Measurements from ENCODE around the gene TNFAIP3. TPM values are rescaled to one million over a fixed set of nuclear protein-coding genes. Genes with fewer than 3 reads are reported as not detected.
"Not testable (repeated sequence)": the region's sequence is repeated elsewhere in the genome, so short reads cannot be mapped to it uniquely, and the experiment has no call there.

TNFAIP3 gene
- total RNA-seq, 1 experiment from 2014 or later, result 0.75 TPM

DNA sequence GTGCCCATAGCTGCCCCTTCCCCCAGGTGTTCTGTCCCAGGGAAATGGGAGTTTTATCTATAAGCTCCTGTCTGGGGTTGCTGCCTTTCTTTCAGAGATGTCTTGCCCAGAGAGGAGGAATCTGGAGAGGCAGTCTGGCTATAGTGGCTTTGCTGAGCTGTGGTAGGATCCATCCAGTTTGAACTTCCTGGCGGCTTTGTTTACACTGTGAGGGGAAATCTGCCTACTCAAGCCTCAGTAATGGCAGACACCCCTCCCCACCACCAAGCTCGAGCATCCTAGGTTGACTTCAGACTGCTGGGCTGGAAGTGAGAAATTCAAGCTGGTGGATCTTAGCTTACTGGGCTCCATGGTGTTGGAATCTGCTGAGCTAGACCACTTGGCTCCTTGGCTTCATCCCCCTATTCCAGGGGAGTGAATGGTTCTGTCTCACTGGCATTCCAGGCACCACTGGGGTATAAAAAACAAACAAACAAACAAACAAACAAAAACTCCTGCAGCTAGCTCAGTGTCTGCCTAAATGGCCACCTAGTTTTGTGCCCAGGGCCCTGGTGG lies 24.0 kb downstream of the TNFAIP3 start:
- no peak for DNase-seq (ENCODE audit: low spot score)
- in situ Hi-C loops (cut with HindIII; ENCODE audit: low sequenced_read_pairs), result no loop called here

DNA sequence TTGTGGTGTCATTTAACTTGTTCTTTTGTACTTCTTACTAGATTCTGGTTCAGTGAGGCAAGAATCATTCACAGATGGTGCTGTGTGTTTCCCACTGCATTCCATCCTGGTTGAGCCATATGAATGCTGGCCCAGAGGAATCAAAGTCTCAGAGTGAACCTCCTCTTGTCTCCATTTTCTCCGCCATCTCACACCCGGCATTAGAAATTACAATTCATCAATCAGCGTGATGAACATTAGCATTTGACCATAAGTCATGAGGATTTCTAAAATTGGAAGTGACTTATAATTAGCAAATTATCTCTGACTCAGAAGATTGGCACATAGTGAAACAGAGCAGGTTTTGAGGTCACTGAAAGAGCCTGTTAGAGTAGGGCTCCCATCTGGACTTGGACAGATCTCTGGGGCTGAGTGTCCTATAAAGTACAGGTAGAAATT lies 25.2 kb downstream of the TNFAIP3 start:
- in situ Hi-C loops (cut with HindIII; ENCODE audit: low sequenced_read_pairs), result no loop called here
- no peak for DNase-seq (ENCODE audit: low spot score)

- in situ Hi-C loops (cut with HindIII; ENCODE audit: low sequenced_read_pairs), result no loop called here
- no peak for DNase-seq (ENCODE audit: low spot score)
Observed at GRCh38 chr6:137893181-137893580, 26.1 kb downstream of the TNFAIP3 start.

DNA sequence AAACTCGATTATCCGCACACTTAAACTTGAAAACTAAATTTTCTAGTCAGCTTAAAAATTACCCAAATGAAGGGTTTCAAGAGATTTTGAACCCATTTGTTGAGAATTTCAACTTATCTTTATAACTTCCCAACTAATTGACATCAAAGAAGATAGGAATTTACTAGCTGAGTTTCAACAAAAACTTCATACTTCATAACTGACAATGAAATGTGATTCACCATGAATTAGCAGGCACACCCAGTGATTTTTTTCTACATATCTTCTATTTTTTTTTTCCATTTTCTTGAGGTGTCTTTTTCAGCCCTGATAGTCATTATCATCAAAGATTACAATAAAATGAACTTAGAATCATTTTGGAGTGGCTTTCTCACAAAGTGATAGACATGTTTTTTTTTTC lies 26.7 kb downstream of the TNFAIP3 start:
- in situ Hi-C loops (cut with HindIII; ENCODE audit: low sequenced_read_pairs), result no loop called here
- DNase-seq (ENCODE audit: low spot score), result no peak

GRCh38 chr6:137894378-137894777 lies 27.3 kb downstream of the TNFAIP3 start:
- DNase-seq (ENCODE audit: low spot score); in situ Hi-C loops (cut with HindIII; ENCODE audit: low sequenced_read_pairs): not testable (repeated sequence)

- DNase-seq (ENCODE audit: low spot score), result no peak
- in situ Hi-C loops (cut with HindIII; ENCODE audit: low sequenced_read_pairs), result no loop called here
Observed at GRCh38 chr6:137894779-137895385, 27.8 kb downstream of the TNFAIP3 start.

DNA sequence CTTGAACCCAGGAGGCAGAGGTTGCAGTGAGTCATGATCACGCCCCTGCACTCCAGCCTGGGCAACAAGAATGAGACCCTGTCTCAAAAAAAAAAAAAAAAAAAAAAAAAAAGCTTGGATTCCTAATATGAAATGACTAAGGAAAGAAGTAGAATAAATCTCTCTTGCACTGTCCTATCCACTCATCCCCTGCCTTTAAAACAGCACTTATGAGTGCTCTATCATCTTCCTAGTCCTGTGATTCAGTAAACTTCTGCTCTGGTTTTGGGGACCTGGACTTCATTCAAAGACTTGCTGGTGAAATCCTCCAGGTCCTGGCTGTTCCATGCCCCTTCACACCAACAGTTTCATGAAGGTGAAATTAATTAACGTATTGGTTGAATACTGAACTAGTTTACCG lies 29.6 kb downstream of the TNFAIP3 start:
- in situ Hi-C loops (cut with HindIII; ENCODE audit: low sequenced_read_pairs), result no loop called here
- DNase-seq (ENCODE audit: low spot score), result no peak

DNA sequence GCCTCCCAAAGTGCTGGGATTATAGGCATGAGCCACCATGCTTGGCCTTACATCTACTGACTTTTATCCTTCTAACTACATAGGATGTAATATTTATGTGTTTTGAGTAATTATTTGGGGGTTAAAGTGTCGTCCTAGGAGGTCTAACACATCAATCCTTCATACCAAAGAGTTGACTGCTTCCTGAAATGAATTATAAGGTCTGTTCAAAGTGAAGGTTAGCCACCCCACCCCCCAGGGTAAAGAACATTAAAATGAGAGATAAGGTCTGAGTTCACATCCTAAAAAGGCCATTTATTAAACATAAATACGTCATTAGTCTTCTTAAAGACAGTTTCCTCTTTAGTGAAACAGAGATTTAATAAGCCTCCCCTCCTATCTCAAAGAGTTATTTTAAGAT lies 33.8 kb downstream of the TNFAIP3 start:
- no peak for DNase-seq (ENCODE audit: low spot score)
- in situ Hi-C loops (cut with HindIII; ENCODE audit: low sequenced_read_pairs), result no loop called here

GRCh38 chr6:137901454-137901853 lies 34.4 kb downstream of the TNFAIP3 start:
- no peak for DNase-seq (ENCODE audit: low spot score)
- in situ Hi-C loops (cut with HindIII; ENCODE audit: low sequenced_read_pairs), result no loop called here

GRCh38 chr6:137902699-137903098 lies 35.6 kb downstream of the TNFAIP3 start:
- in situ Hi-C loops (cut with HindIII; ENCODE audit: low sequenced_read_pairs), result no loop called here

GRCh38 chr6:137903274-137903932 lies 36.3 kb downstream of the TNFAIP3 start:
- in situ Hi-C loops (cut with HindIII; ENCODE audit: low sequenced_read_pairs), result no loop called here

More at GRCh38 chr6:137902699-137903098, 35.6 kb downstream of the TNFAIP3 start:
- no peak for DNase-seq (ENCODE audit: low spot score)

GRCh38 chr6:137903933-137904821 lies 37.1 kb downstream of the TNFAIP3 start:
- DNase-seq (ENCODE audit: low spot score), result no peak
- in situ Hi-C loops (cut with HindIII; ENCODE audit: low sequenced_read_pairs), result no loop called here

More at GRCh38 chr6:137903274-137903932, 36.3 kb downstream of the TNFAIP3 start:
- DNase-seq (ENCODE audit: low spot score), result no peak

DNA sequence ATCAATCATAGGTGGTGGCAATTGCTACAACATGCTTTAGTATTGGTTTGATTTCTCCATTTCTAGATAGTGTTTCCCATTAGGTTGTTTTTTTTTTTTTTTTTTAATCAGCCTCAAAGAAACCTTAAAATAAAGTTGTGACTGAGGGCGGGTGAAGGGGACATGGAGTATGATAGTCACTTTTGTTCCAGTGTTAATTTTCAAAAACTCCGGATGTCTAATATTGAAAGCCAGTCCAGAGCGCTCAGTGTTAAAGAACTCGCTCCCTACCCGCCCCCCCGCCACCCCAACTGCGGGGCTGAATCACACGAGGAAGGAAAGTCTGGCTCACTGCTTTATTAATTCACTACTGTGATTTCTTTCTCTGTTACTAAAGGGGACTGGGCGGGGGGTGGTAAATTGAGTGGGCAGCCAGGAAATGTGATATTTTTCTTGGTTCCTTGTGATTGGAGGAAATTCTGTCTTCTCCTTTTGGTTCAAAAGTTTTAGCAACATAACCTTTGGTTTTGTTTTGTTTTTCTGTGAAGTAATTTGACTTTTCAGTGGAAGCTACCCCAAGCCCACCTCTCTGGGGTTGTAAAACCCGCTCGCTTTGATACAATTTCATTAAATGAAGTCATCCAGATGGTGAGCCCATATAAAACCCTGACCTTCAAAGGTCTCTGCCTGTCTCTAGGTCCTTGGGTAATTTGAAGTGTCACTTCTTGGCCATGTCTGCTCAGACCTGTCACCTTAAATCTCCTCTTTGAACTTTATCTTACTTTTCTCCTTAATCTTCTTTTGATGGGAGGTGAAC lies 38.0 kb downstream of the TNFAIP3 start:
- in situ Hi-C loops (cut with HindIII; ENCODE audit: low sequenced_read_pairs), result no loop called here
- DNase-seq (ENCODE audit: low spot score), result no peak

DNA sequence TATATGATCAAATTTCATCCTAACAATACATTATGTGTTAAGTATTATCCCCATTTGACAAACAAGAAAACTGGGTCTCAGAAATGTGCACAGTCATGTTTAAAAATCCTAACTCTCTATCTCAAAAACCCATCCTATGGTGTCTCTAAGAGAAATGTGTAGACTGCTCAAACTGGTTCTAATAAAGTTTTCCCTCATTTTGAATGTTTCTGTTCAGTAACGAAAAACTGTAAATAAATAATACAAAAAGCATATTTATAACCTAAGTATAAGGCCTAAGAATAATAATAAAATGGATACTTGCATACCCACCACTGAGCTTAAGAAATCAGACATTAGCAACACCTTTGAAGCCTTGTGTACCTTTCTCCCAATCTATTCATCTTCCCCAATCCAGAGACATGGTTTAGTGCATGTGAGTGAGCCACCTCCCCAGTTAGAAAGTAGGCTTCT lies 39.0 kb downstream of the TNFAIP3 start:
- in situ Hi-C loops (cut with HindIII; ENCODE audit: low sequenced_read_pairs), result no loop called here

GRCh38 chr6:137907170-137907569 lies 40.1 kb downstream of the TNFAIP3 start:
- in situ Hi-C loops (cut with HindIII; ENCODE audit: low sequenced_read_pairs), result no loop called here

More for the DNA sequence above, 39.0 kb downstream of the TNFAIP3 start:
- DNase-seq (ENCODE audit: low spot score), result no peak

DNA sequence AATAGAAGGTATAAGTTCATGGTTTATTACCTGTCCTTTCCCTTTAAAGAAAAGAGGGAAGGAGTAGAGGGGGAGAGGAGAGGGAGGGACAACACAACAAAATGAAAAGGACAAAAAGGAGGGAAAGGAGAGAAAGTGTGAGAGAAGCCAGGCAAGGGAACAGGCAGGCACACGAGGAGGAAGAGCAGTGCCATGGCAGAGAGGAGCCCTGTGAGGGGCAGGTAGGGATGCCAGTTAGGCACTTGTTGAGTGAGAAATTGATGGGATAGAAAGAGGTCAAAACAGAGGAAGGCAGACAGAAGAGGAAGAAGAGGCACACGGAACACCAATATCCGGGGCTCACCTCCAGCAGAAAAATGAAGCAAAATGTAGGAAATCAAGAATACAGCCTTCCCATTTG lies 42.5 kb downstream of the TNFAIP3 start:
- in situ Hi-C loops (cut with HindIII; ENCODE audit: low sequenced_read_pairs), result no loop called here
- no peak for DNase-seq (ENCODE audit: low spot score)

More at GRCh38 chr6:137907170-137907569, 40.1 kb downstream of the TNFAIP3 start:
- no peak for DNase-seq (ENCODE audit: low spot score)

DNA sequence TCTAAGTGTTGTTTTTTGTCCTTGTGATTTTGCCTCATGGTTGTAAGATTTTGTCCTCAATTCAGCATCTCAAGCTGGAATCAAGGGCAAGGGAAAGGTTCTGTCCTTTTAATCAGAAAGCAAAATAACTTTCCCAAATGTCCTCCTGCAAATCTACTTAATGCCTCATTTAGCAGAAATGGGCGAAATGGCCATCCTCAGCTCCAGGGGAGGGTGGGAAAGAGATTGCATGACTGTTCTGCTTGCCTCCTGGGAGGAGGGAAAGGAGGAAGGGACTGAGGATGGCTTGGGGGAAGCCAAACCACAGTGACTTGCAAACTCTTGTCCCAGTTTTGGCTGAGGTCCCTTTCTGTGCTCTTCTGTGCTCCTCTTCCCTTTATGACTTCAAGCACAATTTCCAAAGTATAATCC lies 43.4 kb downstream of the TNFAIP3 start:
- DNase-seq (ENCODE audit: low spot score), result no peak
- in situ Hi-C loops (cut with HindIII; ENCODE audit: low sequenced_read_pairs), result no loop called here

DNA sequence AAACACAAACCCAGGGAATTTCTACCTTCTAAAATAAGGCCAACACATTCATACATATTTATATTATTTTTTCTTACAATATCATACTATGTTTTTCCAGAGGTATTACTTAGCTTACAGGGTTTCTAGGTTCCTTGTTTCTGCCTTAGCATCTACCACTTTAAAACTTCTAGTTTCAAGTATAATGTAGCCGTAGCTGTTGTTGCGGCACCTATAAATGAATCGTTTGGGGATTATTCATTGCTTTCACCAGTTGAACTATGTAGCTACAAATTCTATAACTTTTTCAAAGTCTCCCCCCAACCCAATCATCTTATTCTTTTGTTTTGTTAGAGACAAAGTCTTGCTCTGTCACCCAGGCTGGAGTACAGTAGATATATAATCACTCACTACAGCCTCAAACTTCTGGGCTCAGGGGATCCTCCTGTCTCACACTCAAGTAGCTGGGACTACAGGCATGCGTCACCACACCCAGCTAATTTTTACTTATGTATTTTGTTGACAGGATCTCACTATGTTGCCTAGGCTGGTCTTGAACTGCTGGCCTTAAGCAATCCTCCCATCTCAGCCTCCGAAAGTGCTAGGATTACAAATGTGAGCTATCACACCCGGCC lies 43.9 kb downstream of the TNFAIP3 start:
- in situ Hi-C loops (cut with HindIII; ENCODE audit: low sequenced_read_pairs), result no loop called here
- no peak for DNase-seq (ENCODE audit: low spot score)
